Lower leg skin (tissue), 3 donors: ENCODE data around the gene NAPB.

Experiments
- CTCF ChIP-seq, 3 donors: fragments of 450-650 bp; IDR thresholded peaks; one replicate each; pipeline ENCODE4 v1.5.1; 2016; ENCODE audit warnings: antibody characterized with exemption in 3 of 3, mild to moderate bottlenecking in 3 of 3, moderate library complexity in 2 of 3
- POLR2A ChIP-seq, 2 donors: fragments of 450-650 bp; IDR thresholded peaks; one replicate each; pipeline ENCODE4 v1.6.1; 2016 to 2017; ENCODE audit warnings: antibody characterized with exemption in 2 of 2, mild to moderate bottlenecking in 1 of 2, moderate library complexity in 1 of 2

GRCh38 chr20:23456873-23457272 lies 35.6 kb upstream of the NAPB start:
- TF ChIP-seq CTCF (IDR thresholded peaks at IDR 0.05) (no peak), POLR2A (IDR thresholded peaks at IDR 0.05) (no peak)
